ENCODE data around the gene CA7. TPM values are rescaled to one million over a fixed set of nuclear protein-coding genes. Genes with fewer than 3 reads are reported as not detected.
A peak's percentile ranks its signal among the peaks of the same experiment; 100 is the strongest.

The CA7 gene
- total and polyA plus RNA-seq, 2 donors = not detected

DNA sequence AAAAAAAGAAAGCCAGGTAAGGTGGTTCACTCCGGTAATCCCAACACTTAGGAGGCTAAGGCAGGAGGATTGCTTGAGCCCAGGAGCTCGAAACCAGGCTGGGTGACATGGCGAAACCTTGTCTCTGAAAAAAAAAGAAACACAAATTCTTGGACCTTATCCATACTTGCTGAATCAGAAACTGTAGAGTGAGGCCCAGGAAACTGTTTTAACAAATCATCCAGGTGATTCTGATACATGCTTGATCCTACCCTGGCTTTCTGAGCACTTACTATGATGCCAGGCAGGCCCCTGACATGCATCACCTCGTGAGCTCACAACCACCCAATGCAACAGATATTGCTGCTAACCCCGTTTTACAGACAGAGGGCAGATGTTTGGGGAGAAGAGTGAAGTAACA lies 9.5 kb upstream of the CA7 start:
- no peak overlapping the region for H3K27ac ChIP-seq (ENCODE audit: low read depth)
- H3K4me3 ChIP-seq (ENCODE audit: low read depth, low read length) = no peak overlapping the region
- H3K4me1 ChIP-seq (ENCODE audit: insufficient read depth) = no peaks in the 10 kb centered on the region
- H3K36me3 ChIP-seq (ENCODE audit: insufficient read depth) = no peaks in the 10 kb centered on the region
- DNase-seq (ENCODE audit: extremely low spot score) = no peak
- 85% methylated on average over 5 of the region's 5 CpGs for WGBS

DNA sequence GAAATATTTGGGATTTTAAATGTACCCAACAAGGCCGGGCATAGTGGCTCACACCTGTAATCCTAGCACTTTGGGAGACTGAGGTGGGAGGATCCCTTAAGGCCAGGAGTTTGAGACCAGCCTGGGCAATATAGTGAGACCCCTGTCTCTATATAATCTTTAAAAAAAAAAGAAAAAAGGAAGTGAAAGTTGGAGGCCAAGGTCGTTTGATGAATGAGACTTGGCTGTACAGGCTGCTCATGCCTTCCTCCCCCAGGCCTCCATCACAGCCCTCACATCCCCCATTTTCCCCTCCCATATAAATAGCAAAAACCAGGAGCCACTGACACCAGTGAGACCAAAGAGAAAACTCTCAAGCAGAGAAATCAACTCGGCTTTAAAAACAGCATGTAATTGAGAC lies 3.3 kb upstream of the CA7 start:
- Histone ChIP-seq H3K4me1 (ENCODE audit: insufficient read depth) (peaks cover 2% of the 10 kb centered on the region), H3K36me3 (ENCODE audit: insufficient read depth) (no peaks in the 10 kb centered on the region), H3K27ac (ENCODE audit: low read depth) (no peak overlapping the region), H3K4me3 (ENCODE audit: low read depth, low read length) (no peak overlapping the region)
- DNase-seq (ENCODE audit: extremely low spot score) = no peak
- 58% methylated on average over 3 of the region's 3 CpGs for WGBS

DNA sequence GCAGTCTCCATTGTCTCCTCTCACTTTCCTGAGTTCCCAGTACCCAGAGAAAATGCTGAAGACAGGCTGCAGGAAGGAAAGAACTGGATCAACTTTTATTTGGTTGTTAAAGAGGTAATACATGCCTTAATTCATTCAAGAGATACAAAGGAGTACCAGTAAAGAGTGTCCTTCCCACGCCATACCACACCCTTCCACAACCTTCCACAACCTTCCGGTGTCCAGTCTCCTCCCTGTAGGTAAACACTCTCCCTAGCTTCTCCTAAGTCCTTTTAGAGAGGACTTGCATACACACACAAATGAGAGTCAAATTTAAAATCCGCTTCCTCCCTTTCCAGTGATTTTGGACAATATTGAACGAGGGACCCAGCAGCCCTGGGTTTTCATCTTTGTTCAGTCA lies 2.8 kb upstream of the CA7 start:
- DNase-seq (ENCODE audit: extremely low spot score) = no peak
- no peak overlapping the region for H3K4me3 ChIP-seq (ENCODE audit: low read depth, low read length)
- peaks cover 2% of the 10 kb centered on the region for H3K4me1 ChIP-seq (ENCODE audit: insufficient read depth)
- 86% methylated on average over 4 of the region's 4 CpGs for WGBS
- H3K27ac ChIP-seq (ENCODE audit: low read depth) = no peak overlapping the region
- no peaks in the 10 kb centered on the region for H3K36me3 ChIP-seq (ENCODE audit: insufficient read depth)

DNA sequence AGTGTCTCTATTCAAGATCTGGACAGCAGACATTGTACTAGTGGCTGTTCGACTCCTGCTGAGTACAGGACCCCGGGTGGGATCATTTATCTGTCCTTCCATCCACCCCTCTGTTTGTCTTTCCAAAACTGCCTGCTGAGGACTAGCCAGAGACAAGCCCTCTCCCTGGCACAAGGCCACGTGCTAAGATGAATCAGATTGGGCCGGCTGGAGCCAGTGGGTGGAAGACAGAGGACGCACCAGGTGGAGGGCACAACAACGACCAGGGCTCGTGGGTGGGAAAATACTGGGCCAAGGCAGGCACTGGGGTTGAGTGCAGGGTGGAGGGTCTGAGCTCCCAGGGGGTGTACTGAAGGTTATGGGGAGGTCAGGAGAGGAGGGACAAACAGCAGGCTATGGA lies 1.4 kb upstream of the CA7 start:
- Histone ChIP-seq H3K4me1 (ENCODE audit: insufficient read depth) (peaks cover 2% of the 10 kb centered on the region), H3K36me3 (ENCODE audit: insufficient read depth) (no peaks in the 10 kb centered on the region), H3K27ac (ENCODE audit: low read depth) (no peak overlapping the region), H3K4me3 (ENCODE audit: low read depth, low read length) (no peak overlapping the region)
- WGBS = 64% methylated on average over 7 of the region's 7 CpGs
- no peak for DNase-seq (ENCODE audit: extremely low spot score)

DNA sequence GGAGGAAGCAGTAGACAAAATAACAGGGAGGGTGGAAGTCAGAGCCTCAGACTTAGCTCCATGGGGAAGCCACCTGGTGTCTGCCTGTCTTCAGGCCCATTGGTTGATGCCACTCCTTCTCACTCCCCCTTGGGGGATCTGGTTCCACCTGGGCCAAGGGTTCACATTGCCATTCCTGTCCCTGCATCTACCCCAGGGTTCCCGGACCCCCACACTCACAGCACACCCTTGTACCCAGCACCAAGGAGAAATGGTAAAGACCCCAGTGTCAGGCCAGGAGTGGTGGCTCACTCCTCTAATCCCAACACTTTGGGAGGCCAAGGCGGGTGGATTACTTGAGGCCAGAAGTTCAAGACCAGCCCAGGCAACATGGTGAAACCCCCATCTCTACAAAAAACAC lies 1.0 kb upstream of the CA7 start:
- 93% methylated on average over 2 of the region's 2 CpGs for WGBS
- Histone ChIP-seq H3K4me3 (ENCODE audit: low read depth, low read length) (no peak overlapping the region), H3K27ac (ENCODE audit: low read depth) (no peak overlapping the region), H3K4me1 (ENCODE audit: insufficient read depth) (peaks cover 2% of the 10 kb centered on the region), H3K36me3 (ENCODE audit: insufficient read depth) (no peaks in the 10 kb centered on the region)
- DNase-seq (ENCODE audit: extremely low spot score) = no peak

DNA sequence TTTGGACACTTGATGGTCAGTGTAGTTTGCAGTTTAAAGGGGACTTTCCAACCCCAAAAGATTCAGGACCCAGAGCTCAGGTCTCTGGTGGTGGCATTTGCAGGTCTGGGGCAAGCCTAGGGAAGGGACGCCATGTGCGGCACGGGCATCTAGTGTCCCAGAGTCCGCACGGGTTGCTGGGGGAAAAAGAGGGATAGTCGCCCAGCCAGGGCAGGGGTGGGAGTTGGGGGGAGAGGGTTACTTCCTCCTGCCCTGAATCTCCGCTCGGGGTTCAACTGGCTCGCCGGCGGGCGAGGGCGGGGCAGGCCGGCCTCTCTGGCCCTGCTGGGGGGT lies 239 bp upstream of the CA7 start:
- no peak for DNase-seq (ENCODE audit: extremely low spot score)
- peaks cover 2% of the 10 kb centered on the region for H3K4me1 ChIP-seq (ENCODE audit: insufficient read depth)
- H3K36me3 ChIP-seq (ENCODE audit: insufficient read depth) = no peaks in the 10 kb centered on the region
- H3K4me3 ChIP-seq (ENCODE audit: low read depth, low read length) = no peak overlapping the region
- 12% methylated on average over 14 of the region's 14 CpGs for WGBS
- no peak overlapping the region for H3K27ac ChIP-seq (ENCODE audit: low read depth)

DNA sequence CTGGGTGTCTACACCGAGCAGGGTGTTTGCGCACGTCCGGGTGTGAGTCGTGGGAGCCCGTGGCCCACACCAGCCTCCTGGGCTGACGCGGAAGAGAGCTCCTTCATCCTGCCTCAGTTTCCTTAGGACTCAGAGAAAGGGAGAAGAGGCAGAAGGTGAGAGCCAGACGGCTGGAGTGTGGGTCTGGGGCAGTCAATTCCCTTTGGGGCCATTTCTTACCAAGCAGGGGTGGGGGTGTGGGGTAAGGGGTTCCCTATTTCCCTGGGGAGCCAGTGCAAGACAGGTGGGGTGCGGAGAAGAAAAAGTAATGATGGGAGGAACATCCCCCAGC lies 831 bp downstream of the CA7 start:
- 13% methylated on average over 10 of the region's 10 CpGs for WGBS
- Histone ChIP-seq H3K4me3 (ENCODE audit: low read depth, low read length) (peak overlapping the region; percentile 30), H3K36me3 (ENCODE audit: insufficient read depth) (no peaks in the 10 kb centered on the region), H3K4me1 (ENCODE audit: insufficient read depth) (peaks cover 2% of the 10 kb centered on the region), H3K27ac (ENCODE audit: low read depth) (no peak overlapping the region)
- no peak for DNase-seq (ENCODE audit: extremely low spot score)

DNA sequence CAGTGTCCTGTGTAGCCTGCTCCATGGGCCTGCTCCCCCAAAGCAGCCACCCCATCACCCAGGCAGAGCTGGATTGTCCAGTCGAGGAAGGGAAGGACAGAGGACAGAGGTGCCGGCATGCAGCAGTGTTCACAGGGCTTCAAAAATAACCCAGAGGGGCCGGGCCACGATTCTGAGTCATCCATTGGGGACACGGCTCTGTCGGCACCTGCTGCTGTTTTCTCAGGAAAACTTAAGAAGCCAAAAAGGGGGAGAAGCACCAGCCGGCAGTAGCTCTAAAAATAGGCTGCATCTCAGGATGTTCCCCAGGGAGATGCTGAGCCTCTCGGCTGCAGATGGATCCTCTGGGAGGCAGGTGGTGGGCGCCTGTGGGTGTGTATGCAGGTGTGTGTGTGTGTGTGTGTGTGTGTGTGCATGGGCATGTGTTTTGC lies 1.6 kb downstream of the CA7 start:
- Histone ChIP-seq H3K27ac (ENCODE audit: low read depth) (no peak overlapping the region), H3K4me1 (ENCODE audit: insufficient read depth) (peaks cover 2% of the 10 kb centered on the region), H3K4me3 (ENCODE audit: low read depth, low read length) (no peak overlapping the region), H3K36me3 (ENCODE audit: insufficient read depth) (no peaks in the 10 kb centered on the region)
- WGBS = 48% methylated on average over 9 of the region's 9 CpGs
- DNase-seq (ENCODE audit: extremely low spot score) = no peak

DNA sequence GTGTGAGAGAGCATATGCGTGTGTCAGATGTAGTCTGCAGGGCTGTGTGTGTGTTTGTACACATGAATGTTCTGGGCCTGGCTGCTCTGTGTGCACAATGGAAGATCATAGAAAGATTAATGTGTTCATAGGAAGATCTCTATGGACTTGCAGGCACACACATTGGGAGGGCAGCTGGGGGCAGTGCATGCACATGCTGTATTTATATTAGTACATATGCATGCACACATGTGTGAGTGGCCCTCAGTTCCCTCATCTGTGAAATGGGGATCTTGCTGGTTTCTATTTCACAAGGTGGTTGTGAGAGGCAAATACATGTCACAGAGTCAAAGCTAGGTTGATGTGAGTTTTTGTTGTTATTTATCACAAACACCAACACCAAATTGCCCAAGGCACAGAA lies 2.1 kb downstream of the CA7 start:
- 88% methylated on average over 1 of the region's 1 CpG for WGBS
- Histone ChIP-seq H3K27ac (ENCODE audit: low read depth) (no peak overlapping the region), H3K36me3 (ENCODE audit: insufficient read depth) (no peaks in the 10 kb centered on the region), H3K4me1 (ENCODE audit: insufficient read depth) (peaks cover 2% of the 10 kb centered on the region), H3K4me3 (ENCODE audit: low read depth, low read length) (no peak overlapping the region)
- DNase-seq (ENCODE audit: extremely low spot score) = no peak

DNA sequence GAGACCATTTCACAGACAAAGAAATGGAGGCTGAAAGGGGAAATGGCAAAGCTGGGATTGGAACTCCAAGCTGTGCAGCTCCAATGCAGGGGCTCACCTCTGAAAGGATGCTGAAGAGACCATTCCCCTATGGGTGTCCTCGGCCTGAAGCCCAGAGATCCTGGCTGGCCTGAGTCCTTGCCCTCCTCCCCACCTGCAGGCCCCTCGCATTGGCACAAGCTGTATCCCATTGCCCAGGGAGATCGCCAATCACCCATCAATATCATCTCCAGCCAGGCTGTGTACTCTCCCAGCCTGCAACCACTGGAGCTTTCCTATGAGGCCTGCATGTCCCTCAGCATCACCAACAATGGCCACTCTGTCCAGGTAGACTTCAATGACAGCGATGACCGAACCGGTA lies 2.6 kb downstream of the CA7 start:
- Histone ChIP-seq H3K36me3 (ENCODE audit: insufficient read depth) (no peaks in the 10 kb centered on the region), H3K4me3 (ENCODE audit: low read depth, low read length) (no peak overlapping the region), H3K4me1 (ENCODE audit: insufficient read depth) (peaks cover 2% of the 10 kb centered on the region), H3K27ac (ENCODE audit: low read depth) (no peak overlapping the region)
- DNase-seq (ENCODE audit: extremely low spot score) = no peak
- WGBS = 95% methylated on average over 6 of the region's 6 CpGs

DNA sequence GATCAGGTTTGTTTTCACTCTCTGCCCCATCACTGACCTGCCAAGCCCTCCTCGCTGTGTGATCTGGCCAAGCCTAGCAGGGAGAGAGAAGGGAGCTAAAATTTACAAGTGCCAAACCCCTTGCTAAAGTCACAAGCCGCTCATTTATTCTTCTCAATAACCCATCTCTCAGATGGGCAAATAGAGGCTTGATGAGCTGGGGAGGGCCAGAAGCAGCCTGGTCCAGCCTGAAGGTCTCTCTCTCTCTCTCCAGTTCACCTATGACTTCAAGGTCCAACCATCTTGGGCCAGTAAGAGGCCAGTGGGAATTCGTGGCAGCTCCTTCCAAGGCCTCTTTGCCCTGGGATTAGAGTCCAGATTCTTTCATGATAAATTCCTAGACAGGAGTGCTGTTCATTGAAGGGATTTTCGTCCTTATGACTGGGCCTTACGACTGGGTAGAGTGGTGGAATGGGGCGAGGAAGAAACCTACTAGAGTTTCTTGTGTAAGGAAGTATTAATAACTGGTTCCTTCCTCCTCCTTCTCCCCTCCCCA lies 3.4 kb downstream of the CA7 start:
- WGBS = 78% methylated on average over 6 of the region's 6 CpGs

DNA sequence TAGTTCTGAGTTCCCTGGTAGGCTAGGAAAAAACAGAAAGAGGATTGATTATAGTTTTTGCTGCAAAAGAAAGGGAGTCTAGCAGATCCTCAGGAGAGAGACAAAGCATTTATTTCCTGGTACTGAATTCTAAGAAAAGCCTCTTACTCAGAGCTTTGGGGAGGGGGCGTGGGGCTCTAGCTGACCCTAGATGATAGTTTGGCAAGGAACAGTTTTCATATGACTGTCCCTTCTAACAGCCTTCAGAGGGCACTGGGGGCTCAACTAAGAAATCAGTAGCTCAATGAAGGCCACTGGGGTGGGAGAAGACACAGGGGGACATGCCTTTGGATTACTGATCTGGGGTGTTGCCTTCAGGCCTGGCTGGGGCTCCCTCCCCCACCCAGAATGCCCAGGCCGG lies 4.0 kb downstream of the CA7 start:
- no peak overlapping the region for H3K27ac ChIP-seq (ENCODE audit: low read depth)
- no peak for DNase-seq (ENCODE audit: extremely low spot score)
- H3K36me3 ChIP-seq (ENCODE audit: insufficient read depth) = no peaks in the 10 kb centered on the region
- peaks cover 2% of the 10 kb centered on the region for H3K4me1 ChIP-seq (ENCODE audit: insufficient read depth)
- 88% methylated on average over 2 of the region's 2 CpGs for WGBS
- no peak overlapping the region for H3K4me3 ChIP-seq (ENCODE audit: low read depth, low read length)

More for the DNA sequence above, 3.4 kb downstream of the CA7 start:
- no peaks in the 10 kb centered on the region for H3K36me3 ChIP-seq (ENCODE audit: insufficient read depth)
- H3K4me1 ChIP-seq (ENCODE audit: insufficient read depth) = peaks cover 2% of the 10 kb centered on the region
- no peak overlapping the region for H3K4me3 ChIP-seq (ENCODE audit: low read depth, low read length)
- DNase-seq (ENCODE audit: extremely low spot score) = no peak
- no peak overlapping the region for H3K27ac ChIP-seq (ENCODE audit: low read depth)

DNA sequence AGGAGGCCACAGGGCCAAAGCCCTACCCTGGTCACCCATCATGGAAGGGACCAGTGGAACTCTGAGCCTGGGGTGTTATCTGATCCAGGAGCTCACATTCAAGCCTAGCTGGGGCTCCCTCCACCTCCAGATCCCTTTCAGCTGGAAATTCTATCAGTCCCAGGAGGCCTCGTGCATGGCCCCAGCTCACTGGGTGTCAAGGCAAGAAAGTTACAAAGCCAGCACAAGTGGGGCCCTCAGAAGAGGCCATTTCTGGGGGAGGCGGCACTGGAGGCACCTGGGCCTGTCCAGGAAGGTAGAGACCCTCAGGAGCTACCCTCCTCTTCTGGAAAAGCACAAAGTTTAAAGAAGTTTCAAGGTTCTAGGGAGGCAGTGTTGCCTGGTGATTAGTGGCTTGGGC lies 4.8 kb downstream of the CA7 start:
- Histone ChIP-seq H3K27ac (ENCODE audit: low read depth) (no peak overlapping the region), H3K4me1 (ENCODE audit: insufficient read depth) (peaks cover 2% of the 10 kb centered on the region), H3K36me3 (ENCODE audit: insufficient read depth) (no peaks in the 10 kb centered on the region), H3K4me3 (ENCODE audit: low read depth, low read length) (no peak overlapping the region)
- WGBS = 87% methylated on average over 2 of the region's 2 CpGs
- no peak for DNase-seq (ENCODE audit: extremely low spot score)

DNA sequence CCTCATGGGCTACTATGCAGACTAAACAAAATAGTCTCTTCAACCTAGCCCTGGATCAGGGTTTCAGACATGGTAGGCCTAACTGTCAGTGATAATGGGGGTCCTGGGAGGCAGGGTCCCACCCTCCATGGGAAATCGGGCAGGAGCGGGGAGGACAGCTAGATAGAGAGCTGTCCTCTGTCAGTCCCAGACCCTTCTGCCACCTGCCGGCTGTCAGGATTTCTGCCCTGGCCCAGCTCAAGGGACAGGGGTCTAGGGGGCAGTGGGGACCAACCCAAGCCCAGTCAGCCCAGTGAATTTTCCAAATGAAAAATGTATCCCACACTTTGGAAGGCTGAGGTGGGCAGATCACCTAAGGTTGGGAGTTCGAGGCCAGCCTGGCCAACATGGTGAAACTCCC lies 5.3 kb downstream of the CA7 start:
- DNase-seq (ENCODE audit: extremely low spot score) = no peak
- WGBS = 90% methylated on average over 4 of the region's 4 CpGs
- H3K4me3 ChIP-seq (ENCODE audit: low read depth, low read length) = no peak overlapping the region
- no peaks in the 10 kb centered on the region for H3K4me1 ChIP-seq (ENCODE audit: insufficient read depth)
- no peaks in the 10 kb centered on the region for H3K36me3 ChIP-seq (ENCODE audit: insufficient read depth)
- H3K27ac ChIP-seq (ENCODE audit: low read depth) = no peak overlapping the region

DNA sequence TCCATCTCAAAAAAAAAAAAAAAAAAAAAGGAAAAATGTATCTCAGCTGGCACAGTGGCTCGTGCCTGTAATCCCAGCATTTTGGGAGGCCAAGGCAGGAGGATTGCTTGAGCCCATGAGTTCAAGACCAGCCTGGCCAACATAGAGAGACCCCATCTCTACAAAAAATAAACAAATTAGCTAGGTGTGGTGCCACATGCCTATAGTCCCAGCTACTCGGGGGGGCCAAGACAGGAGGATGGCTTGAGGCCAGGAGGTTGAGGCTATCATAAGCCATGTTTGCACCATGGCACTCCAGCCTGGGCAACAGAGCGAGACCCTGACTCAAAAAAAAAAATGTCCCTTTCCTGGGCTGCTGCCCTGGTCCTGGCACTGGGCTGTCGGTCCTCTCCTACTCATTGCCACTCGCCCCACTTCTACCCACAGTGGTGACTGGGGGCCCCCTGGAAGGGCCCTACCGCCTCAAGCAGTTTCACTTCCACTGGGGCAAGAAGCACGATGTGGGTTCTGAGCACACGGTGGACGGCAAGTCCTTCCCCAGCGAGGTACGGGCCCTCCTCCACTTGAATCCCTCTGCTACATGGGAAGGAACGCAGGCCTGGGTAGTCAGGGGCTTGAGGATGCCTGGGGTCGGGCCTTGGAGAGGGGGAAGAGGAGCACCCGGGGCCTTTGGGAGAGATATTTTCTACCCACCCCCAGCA lies 6.1 kb downstream of the CA7 start:
- H3K4me1 ChIP-seq (ENCODE audit: insufficient read depth) = no peaks in the 10 kb centered on the region
- no peak overlapping the region for H3K27ac ChIP-seq (ENCODE audit: low read depth)
- DNase-seq (ENCODE audit: extremely low spot score) = no peak
- H3K4me3 ChIP-seq (ENCODE audit: low read depth, low read length) = no peak overlapping the region
- H3K36me3 ChIP-seq (ENCODE audit: insufficient read depth) = no peaks in the 10 kb centered on the region
- 88% methylated on average over 14 of the region's 14 CpGs for WGBS
